Adrenal gland (tissue), 5 donors: ENCODE data around the gene SOAT2.

Experiments
- CTCF ChIP-seq, 6 experiments: fragments of 450-650 bp in 4 of 6; fragments of 200-600 bp in 2 of 6; sonication (generic) in 1 of 6; IDR thresholded peaks; 1 replicate in 5 of 6; 2 replicates in 1 of 6; pipeline versions ENCODE4 v1.5.1 to v1.8.0; 2016 to 2021; ENCODE audit warnings: antibody characterized with exemption in 6 of 6, mild to moderate bottlenecking in 2 of 6, moderate library complexity in 1 of 6
- POLR2A ChIP-seq, 2 donors: fragments of 450-650 bp; IDR thresholded peaks; one replicate each; pipeline ENCODE4 v1.6.1; 2017; ENCODE audit warnings: antibody characterized with exemption in 2 of 2, mild to moderate bottlenecking in 2 of 2, moderate library complexity in 1 of 2
- donor health status: DM: no; HTN: no; CAD: no.

GRCh38 chr12:53079226-53080117, 23.8 kb upstream of the SOAT2 start, which contains the start of gene SPRYD3:
- TF ChIP-seq CTCF (IDR thresholded peaks at IDR 0.05) (no peak), POLR2A (IDR thresholded peaks at IDR 0.05) (peak; percentile 86 to 90)
